Aorta (tissue), 5 donors: ENCODE measurements around the gene EFHC1. TPM values are rescaled to one million over a fixed set of nuclear protein-coding genes. Genes with fewer than 3 reads are reported as not detected.
A peak's percentile ranks its signal among the peaks of the same experiment; 100 is the strongest.
"Not testable (repeated sequence)": the region's sequence is repeated elsewhere in the genome, so short reads cannot be mapped to it uniquely, and the experiment has no call there.

Source experiments
- ATAC-seq: fragments of 200-7000 bp; cut with Tn5 transposase; one replicate; pipeline ENCODE4 v1.9.1; 2022; ENCODE audit warnings: moderate library complexity; ENCODE audit not compliant: low FRiP score
- DNase-seq, 2 donors: peaks; one replicate each; pipeline ENCODE4 v3.0.0-alpha.2; 2020
- H3K27ac ChIP-seq, 2 donors: one replicate each; pipeline ENCODE4 v1.5.1; 2013; ENCODE audit warnings: low read length in 2 of 2, mild to moderate bottlenecking in 2 of 2, moderate library complexity in 2 of 2, control low read depth in 1 of 2, inconsistent platforms in 1 of 2, low read depth in 1 of 2
- H3K27me3 ChIP-seq, 2 donors: one replicate each; pipeline ENCODE4 v1.6.1; 2013; ENCODE audit warnings: control low read depth in 1 of 2, low read length in 1 of 2, mild to moderate bottlenecking in 1 of 2, moderate library complexity in 1 of 2; ENCODE audit not compliant: insufficient read depth in 2 of 2, control insufficient read depth in 1 of 2
- H3K36me3 ChIP-seq, 2 donors: one replicate each; pipeline ENCODE4 v1.6.1; 2013; ENCODE audit warnings: control low read depth in 1 of 2, low read length in 1 of 2, mild to moderate bottlenecking in 1 of 2; ENCODE audit not compliant: insufficient read depth in 2 of 2, control insufficient read depth in 1 of 2
- H3K4me1 ChIP-seq, 2 donors: one replicate each; pipeline ENCODE4 v1.6.1; 2013; ENCODE audit warnings: low read length in 2 of 2, control low read depth in 1 of 2, mild to moderate bottlenecking in 1 of 2, moderate library complexity in 1 of 2; ENCODE audit not compliant: insufficient read depth in 2 of 2, control insufficient read depth in 1 of 2
- H3K4me3 ChIP-seq, 2 donors: one replicate each; pipeline ENCODE4 v1.5.1; 2013; ENCODE audit warnings: low read length in 2 of 2, control low read depth in 1 of 2, mild to moderate bottlenecking in 1 of 2
- H3K9me3 ChIP-seq: one replicate; pipeline ENCODE4 v1.6.1; 2013; ENCODE audit warnings: mild to moderate bottlenecking, low read length; ENCODE audit not compliant: control insufficient read depth
- WGBS, 2 donors: extraction: QIAGEN DNeasy Blood & Tissue Kit; methylation state at CpG; one replicate each; pipeline ENCODE4 v1.1.7; 2013; 5-methylcytosine and 5-hydroxymethylcytosine counted together
- intact Hi-C, 2 donors: fragments of 100-400 bp; cut with DNase I; formaldehyde crosslinking; loops; one replicate each; pipeline versions ENCODE4 v1.14.2 to v1.15.0; 2022
- polyA plus RNA-seq, 2 donors: library from polyadenylated mRNA; stranded (reverse); fragments of 200-250 nt; gene quantifications; one replicate each; pipeline ENCODE4 v1.2.3, GENCODE V29; 2013
- total RNA-seq, 2 donors: library from RNA; stranded (reverse); fragmentation: NEBNext Ultra II Directional; extraction: Animal tissue kit (Norgen Biotek cat#: 25700); gene quantifications; one replicate each; pipeline ENCODE4 v1.2.1, GENCODE V29; 2021
- donor health status: healthy with polysubstance abuse.
- donor health status: Bipolar disorder and iron deficiency.
- donor health status: DM: no; HTN: no; CAD: no.
- donor health status: DM: no; HTN: no; CAD: no.
- donor health status: DM: yes; HTN: yes; CAD: no.

The EFHC1 gene
- total and polyA plus RNA-seq, 4 donors = 3.0 to 51.5 (median 21.1) TPM

DNA sequence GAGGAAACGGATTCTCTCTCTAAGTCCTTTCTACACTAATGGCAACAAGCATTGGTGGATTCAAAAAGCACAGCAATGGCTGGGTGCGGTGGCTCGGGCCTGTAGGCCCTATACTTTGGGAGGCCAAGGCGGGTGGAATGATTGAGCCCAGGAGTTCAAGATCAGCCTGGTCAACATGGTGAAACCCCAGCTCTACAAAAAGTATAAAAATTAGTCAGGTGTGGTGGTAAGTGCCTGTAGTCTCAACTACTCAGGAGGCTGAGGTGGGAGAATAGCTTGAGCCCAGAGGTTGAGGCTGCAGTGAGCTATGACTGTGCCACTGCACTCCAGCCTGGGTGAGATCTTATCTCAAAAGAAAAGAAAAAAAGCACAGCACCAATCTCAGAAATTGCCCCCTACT lies 38.9 kb upstream of the EFHC1 start:
- Histone ChIP-seq H3K27me3 (no peaks in the 10 kb centered on the region), H3K27ac (no peak overlapping the region), H3K36me3 (peaks cover 0 to 2% of the 10 kb centered on the region in 2 donors), H3K4me1 (no peaks in the 10 kb centered on the region), H3K9me3 (no peaks in the 10 kb centered on the region), H3K4me3 (no peak overlapping the region)
- intact Hi-C loops = no loop called here
- ATAC-seq (no peak), DNase-seq (no peak)
- WGBS, 2 donors = 95 to 97% methylated on average over 4 of the region's 4 CpGs

DNA sequence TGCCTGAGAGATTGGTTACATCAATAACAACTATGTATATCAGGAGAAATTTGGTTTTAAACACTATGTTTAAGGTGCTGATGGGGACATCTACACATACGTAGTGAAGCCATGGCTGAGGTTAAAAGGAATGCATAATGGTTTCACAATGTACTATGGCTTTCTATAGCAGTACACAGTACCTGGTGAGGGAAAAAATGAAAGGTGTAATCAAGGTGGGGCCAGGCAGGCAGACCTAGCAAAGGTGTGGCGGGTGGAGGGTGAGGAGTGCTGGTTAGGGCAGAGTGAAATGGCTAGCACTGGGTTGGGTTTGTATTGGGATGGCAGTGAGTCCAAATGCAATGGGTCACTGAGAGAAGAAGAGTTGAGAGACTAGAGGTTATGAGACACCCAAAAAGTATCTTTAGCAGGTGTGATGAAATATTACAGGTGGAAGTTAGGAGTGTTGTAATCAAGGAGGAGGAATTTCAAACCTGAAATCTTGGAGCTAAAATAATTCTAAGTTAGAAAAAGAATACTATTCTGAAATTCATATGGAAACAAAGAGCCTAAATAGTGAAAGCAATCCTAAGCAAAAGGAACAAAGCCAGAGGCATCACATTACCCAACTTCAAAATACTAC lies 35.9 kb upstream of the EFHC1 start:
- intact Hi-C loops = no loop called here
- H3K4me3 ChIP-seq = no peak overlapping the region
- WGBS, 2 donors = 93 to 97% methylated on average over 2 of the region's 2 CpGs
- DNase-seq = no peak
- no peaks in the 10 kb centered on the region for H3K4me1 ChIP-seq
- H3K9me3 ChIP-seq = no peaks in the 10 kb centered on the region
- no peaks in the 10 kb centered on the region for H3K27me3 ChIP-seq
- ATAC-seq = no peak
- H3K36me3 ChIP-seq = peaks cover 0 to 2% of the 10 kb centered on the region in 2 donors
- H3K27ac ChIP-seq = no peak overlapping the region

DNA sequence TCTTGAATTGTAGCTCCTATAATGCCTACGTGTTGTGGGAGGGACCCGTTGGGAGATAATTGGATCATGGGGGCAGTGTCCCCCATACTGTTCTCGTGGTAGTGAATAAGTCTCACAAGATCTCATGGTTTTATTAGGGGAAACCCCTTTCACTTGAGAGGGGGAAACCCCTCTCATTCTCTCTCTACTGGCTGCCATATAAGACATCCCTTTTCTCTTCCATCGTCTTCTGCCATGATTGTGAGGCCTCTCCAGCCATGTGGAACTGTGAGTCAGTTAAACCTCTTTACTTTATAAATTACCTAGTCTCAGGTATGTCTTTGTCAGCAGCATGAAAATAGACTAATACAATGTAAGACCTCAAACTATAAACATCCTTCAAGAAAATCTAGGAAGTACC lies 35.1 kb upstream of the EFHC1 start:
- H3K27ac ChIP-seq = no peak overlapping the region
- H3K9me3 ChIP-seq = no peaks in the 10 kb centered on the region
- H3K4me3 ChIP-seq = no peak overlapping the region
- ATAC-seq (no peak), DNase-seq (no peak)
- no peaks in the 10 kb centered on the region for H3K4me1 ChIP-seq
- WGBS, 2 donors = 98% methylated on average over 4 of the region's 4 CpGs
- no peaks in the 10 kb centered on the region for H3K27me3 ChIP-seq
- intact Hi-C loops = no loop called here
- H3K36me3 ChIP-seq = peaks cover 0 to under 1% of the 10 kb centered on the region in 2 donors

- H3K4me3 ChIP-seq, H3K27ac ChIP-seq, intact Hi-C loops: not testable (repeated sequence)
These were observed 32.0 kb upstream of the EFHC1 start for GRCh38 chr6:52388119-52388518.

GRCh38 chr6:52388790-52389189 lies 31.4 kb upstream of the EFHC1 start:
- 82% methylated on average over 4 of the region's 4 CpGs for WGBS, 2 donors
- Histone ChIP-seq H3K4me3 (no peak overlapping the region), H3K9me3 (no peaks in the 10 kb centered on the region), H3K27me3 (no peaks in the 10 kb centered on the region), H3K36me3 (no peaks in the 10 kb centered on the region), H3K27ac (no peak overlapping the region), H3K4me1 (no peaks in the 10 kb centered on the region)
- intact Hi-C loops = no loop called here
- no peak for ATAC-seq
- no peak for DNase-seq

More at GRCh38 chr6:52388119-52388518, 32.0 kb upstream of the EFHC1 start:
- H3K9me3 ChIP-seq, H3K27me3 ChIP-seq, DNase-seq, ATAC-seq, H3K36me3 ChIP-seq, H3K4me1 ChIP-seq: not testable (repeated sequence)
- 87 to 89% methylated on average over 4 of the region's 4 CpGs for WGBS, 2 donors

DNA sequence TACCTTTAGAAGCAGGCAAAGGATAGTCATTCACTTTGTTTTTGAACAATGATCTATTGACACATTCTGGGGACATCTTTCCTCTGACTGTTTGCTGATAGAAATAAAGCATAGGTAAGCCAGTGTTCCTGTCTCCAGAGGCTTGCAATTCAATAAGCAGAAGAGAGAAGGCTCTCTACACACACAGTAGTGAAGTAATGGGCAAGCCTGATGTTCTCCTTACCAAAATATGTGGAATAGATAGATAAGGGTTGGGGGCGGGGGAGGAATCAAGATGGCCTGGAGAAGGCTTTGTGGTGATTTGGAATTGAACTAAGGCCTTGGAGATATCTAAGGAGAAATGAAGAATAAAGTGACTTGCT lies 30.9 kb upstream of the EFHC1 start:
- H3K27me3 ChIP-seq = no peaks in the 10 kb centered on the region
- H3K27ac ChIP-seq = no peak overlapping the region
- DNase-seq = no peak
- H3K36me3 ChIP-seq = no peaks in the 10 kb centered on the region
- no peaks in the 10 kb centered on the region for H3K9me3 ChIP-seq
- no peak overlapping the region for H3K4me3 ChIP-seq
- no peak for ATAC-seq
- 88 to 95% methylated on average over 1 of the region's 1 CpG for WGBS, 2 donors
- intact Hi-C loops = no loop called here
- H3K4me1 ChIP-seq = no peaks in the 10 kb centered on the region

DNA sequence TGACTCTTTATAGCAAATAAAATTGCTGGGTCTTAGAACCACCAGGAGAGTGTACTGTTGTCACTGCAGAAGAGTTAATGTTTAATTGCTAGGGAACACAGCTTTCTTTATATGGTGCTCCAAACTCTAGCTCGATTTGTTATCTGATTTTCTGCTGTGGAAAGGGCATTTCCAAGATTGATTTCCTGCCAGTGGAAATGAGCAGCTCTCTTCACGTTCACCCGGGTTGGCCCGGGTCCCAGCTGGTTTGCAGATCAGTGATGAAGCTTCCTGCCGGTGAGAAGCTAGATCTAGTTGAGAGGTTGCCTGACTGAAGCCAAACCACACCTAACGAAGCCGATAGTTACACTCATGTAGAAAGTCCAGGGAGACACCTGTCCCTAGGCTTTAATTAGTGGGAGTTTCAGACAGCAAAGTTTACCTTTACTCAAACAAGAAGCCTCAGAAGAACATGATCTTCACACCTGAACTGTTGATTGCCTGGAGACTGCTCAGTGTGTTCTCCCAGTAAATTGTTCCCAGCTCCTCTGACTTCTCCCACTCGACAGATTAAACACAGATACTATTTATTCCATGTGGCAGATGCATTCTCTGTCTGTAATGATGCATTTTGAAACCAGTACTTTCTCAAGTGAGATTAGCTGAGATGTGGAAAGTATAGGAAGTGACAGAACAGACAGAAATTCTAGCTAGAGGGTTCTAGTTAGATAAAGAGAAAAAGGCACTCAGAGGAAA lies 30.3 kb upstream of the EFHC1 start:
- Histone ChIP-seq H3K27ac (no peak overlapping the region), H3K4me1 (no peaks in the 10 kb centered on the region), H3K36me3 (no peaks in the 10 kb centered on the region), H3K9me3 (no peaks in the 10 kb centered on the region), H3K4me3 (no peak overlapping the region), H3K27me3 (no peaks in the 10 kb centered on the region)
- peak in 1 of 2 donors; percentile 57 for DNase-seq
- ATAC-seq = no peak
- 25 to 28% methylated on average over 8 of the region's 8 CpGs for WGBS, 2 donors
- intact Hi-C loops = no loop called here

GRCh38 chr6:52390361-52390727 lies 29.8 kb upstream of the EFHC1 start:
- Histone ChIP-seq H3K27ac (no peak overlapping the region), H3K9me3 (no peaks in the 10 kb centered on the region), H3K4me3 (no peak overlapping the region), H3K27me3 (no peaks in the 10 kb centered on the region), H3K36me3 (no peaks in the 10 kb centered on the region), H3K4me1 (no peaks in the 10 kb centered on the region)
- peak; percentile 51 for ATAC-seq
- intact Hi-C loops = no loop called here
- DNase-seq = no peak
- WGBS, 2 donors = 21 to 38% methylated on average over 4 of the region's 4 CpGs

GRCh38 chr6:52391599-52391998 lies 28.5 kb upstream of the EFHC1 start:
- H3K27ac ChIP-seq = no peak overlapping the region
- H3K27me3 ChIP-seq = no peaks in the 10 kb centered on the region
- no peaks in the 10 kb centered on the region for H3K4me1 ChIP-seq
- H3K9me3 ChIP-seq = no peaks in the 10 kb centered on the region
- no peak for DNase-seq
- intact Hi-C loops = no loop called here
- WGBS, 2 donors = 81 to 93% methylated on average over 1 of the region's 1 CpG
- no peak overlapping the region for H3K4me3 ChIP-seq
- no peaks in the 10 kb centered on the region for H3K36me3 ChIP-seq
- no peak for ATAC-seq
